ENCODE data around the gene IQSEC2.

Gene IQSEC2

DNA sequence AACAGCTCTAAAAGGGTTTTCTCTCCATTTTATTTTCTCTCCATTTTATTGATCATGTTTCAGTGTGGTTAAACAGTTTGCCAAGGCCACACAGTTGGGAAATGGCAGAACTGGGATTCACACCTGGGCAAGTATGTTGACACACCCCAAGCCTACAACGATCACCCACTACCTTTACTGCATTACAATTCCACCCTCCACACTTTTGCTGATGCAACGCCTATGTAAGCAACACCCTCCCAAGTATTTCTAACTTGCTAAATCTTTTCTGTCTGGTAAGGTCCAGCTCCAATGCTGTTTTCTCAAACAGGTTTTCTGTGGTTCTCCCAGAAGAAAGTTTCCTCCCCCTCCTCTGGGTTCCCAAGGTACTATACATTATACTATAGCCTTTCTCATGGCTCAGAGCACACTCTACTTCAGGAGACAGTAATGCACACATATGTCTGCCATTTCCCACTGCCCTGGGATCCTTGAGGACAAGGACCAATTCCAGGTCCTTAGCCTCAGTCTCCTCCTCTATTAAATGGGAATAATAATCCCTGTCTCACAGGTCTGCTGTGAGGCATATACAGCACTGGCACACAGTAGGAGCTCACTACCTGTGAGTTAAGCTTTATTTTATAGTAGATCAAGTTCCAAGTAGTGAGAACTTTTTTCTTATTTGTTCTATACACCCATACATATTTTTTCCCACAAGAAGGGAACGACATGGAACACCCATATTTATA lies 27.9 kb downstream of the IQSEC2 start:
- Histone ChIP-seq H3K27ac (replicated peaks) (no peak overlapping the region), H3K4me3 (replicated peaks; ENCODE audit: insufficient read depth, low read length) (no peak overlapping the region), H3K27me3 (ENCODE audit: insufficient read depth, poor library complexity, severe bottlenecking) (no peaks in the 10 kb centered on the region)
- TF ChIP-seq POLR2AphosphoS5 (IDR thresholded peaks at IDR 0.05; ENCODE audit: low read depth) (no peak), GABPA (IDR thresholded peaks at IDR 0.05; ENCODE audit: low read depth) (no peak), SPI1 (IDR thresholded peaks at IDR 0.05; ENCODE audit: borderline replicate concordance, low read depth) (no peak)
- TF ChIP-seq, protein P1, sequence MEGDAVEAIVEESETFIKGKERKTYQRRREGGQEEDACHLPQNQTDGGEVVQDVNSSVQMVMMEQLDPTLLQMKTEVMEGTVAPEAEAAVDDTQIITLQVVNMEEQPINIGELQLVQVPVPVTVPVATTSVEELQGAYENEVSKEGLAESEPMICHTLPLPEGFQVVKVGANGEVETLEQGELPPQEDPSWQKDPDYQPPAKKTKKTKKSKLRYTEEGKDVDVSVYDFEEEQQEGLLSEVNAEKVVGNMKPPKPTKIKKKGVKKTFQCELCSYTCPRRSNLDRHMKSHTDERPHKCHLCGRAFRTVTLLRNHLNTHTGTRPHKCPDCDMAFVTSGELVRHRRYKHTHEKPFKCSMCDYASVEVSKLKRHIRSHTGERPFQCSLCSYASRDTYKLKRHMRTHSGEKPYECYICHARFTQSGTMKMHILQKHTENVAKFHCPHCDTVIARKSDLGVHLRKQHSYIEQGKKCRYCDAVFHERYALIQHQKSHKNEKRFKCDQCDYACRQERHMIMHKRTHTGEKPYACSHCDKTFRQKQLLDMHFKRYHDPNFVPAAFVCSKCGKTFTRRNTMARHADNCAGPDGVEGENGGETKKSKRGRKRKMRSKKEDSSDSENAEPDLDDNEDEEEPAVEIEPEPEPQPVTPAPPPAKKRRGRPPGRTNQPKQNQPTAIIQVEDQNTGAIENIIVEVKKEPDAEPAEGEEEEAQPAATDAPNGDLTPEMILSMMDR (IDR thresholded peaks at IDR 0.05; ENCODE audit: insufficient read depth, low read length), result no peak
- TF ChIP-seq, protein P2, sequence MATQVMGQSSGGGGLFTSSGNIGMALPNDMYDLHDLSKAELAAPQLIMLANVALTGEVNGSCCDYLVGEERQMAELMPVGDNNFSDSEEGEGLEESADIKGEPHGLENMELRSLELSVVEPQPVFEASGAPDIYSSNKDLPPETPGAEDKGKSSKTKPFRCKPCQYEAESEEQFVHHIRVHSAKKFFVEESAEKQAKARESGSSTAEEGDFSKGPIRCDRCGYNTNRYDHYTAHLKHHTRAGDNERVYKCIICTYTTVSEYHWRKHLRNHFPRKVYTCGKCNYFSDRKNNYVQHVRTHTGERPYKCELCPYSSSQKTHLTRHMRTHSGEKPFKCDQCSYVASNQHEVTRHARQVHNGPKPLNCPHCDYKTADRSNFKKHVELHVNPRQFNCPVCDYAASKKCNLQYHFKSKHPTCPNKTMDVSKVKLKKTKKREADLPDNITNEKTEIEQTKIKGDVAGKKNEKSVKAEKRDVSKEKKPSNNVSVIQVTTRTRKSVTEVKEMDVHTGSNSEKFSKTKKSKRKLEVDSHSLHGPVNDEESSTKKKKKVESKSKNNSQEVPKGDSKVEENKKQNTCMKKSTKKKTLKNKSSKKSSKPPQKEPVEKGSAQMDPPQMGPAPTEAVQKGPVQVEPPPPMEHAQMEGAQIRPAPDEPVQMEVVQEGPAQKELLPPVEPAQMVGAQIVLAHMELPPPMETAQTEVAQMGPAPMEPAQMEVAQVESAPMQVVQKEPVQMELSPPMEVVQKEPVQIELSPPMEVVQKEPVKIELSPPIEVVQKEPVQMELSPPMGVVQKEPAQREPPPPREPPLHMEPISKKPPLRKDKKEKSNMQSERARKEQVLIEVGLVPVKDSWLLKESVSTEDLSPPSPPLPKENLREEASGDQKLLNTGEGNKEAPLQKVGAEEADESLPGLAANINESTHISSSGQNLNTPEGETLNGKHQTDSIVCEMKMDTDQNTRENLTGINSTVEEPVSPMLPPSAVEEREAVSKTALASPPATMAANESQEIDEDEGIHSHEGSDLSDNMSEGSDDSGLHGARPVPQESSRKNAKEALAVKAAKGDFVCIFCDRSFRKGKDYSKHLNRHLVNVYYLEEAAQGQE (IDR thresholded peaks at IDR 0.05; ENCODE audit: insufficient replicate concordance, low read depth), result no peak
- DNase-seq (ENCODE audit: low read depth in 1 of 2, low spot score in 1 of 2), result no peak

DNA sequence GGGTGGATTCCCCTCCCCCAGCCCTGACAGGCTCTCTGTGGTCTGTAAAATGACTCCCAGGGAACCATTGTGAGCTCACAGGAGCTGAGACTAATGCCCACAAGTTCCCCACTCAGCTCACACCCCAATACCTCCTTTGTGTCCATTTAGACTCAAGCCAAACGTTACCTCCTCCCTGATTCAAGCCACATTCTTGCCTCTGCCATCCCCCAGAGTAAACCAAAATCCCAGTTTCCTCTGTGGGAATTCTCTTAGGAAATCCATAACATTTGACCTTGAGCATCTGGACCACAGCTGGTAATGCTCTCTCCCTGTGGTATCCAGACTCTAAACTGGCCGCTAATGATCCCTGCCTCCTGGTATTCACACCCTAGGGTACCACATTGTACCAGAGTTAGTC lies 30.1 kb downstream of the IQSEC2 start:
- Histone ChIP-seq H3K4me3 (replicated peaks; ENCODE audit: insufficient read depth, low read length) (no peak overlapping the region), H3K27ac (replicated peaks) (no peak overlapping the region), H3K27me3 (ENCODE audit: insufficient read depth, poor library complexity, severe bottlenecking) (no peaks in the 10 kb centered on the region)
- TF ChIP-seq, protein P1 (IDR thresholded peaks at IDR 0.05; ENCODE audit: insufficient read depth, low read length), result no peak
- TF ChIP-seq, protein P2 (IDR thresholded peaks at IDR 0.05; ENCODE audit: insufficient replicate concordance, low read depth), result no peak
- TF ChIP-seq SPI1 (IDR thresholded peaks at IDR 0.05; ENCODE audit: borderline replicate concordance, low read depth), result no peak
- no peak for TF ChIP-seq GABPA (IDR thresholded peaks at IDR 0.05; ENCODE audit: low read depth)
- TF ChIP-seq POLR2AphosphoS5 (IDR thresholded peaks at IDR 0.05; ENCODE audit: low read depth), result no peak
- no peak for DNase-seq (ENCODE audit: low read depth in 1 of 2, low spot score in 1 of 2)

DNA sequence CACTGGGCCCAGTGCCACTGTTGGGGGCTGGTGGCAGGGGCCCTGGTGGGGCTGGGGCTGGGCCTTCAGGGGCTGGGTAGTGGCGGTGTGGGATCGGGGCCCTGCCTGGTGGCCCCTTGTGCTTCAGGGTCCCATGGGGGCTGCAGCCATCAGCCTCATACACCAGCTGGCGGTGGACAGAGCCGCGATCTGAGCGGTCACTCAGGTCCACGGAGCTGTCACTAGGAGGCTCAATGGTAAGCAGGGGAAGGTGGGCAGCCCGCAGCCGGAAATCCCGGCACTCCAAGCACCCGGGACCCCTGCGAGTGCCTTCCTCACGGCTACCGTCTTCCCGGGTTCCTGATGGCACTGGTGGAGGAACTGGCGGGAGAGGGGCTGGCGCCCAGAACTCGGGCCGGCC lies 30.8 kb downstream of the IQSEC2 start:
- TF ChIP-seq POLR2AphosphoS5 (IDR thresholded peaks at IDR 0.05; ENCODE audit: low read depth) (no peak), GABPA (IDR thresholded peaks at IDR 0.05; ENCODE audit: low read depth) (no peak), SPI1 (IDR thresholded peaks at IDR 0.05; ENCODE audit: borderline replicate concordance, low read depth) (no peak)
- TF ChIP-seq, protein P1 (IDR thresholded peaks at IDR 0.05; ENCODE audit: insufficient read depth, low read length), result no peak
- TF ChIP-seq, protein P2 (IDR thresholded peaks at IDR 0.05; ENCODE audit: insufficient replicate concordance, low read depth), result no peak
- Histone ChIP-seq H3K4me3 (replicated peaks; ENCODE audit: insufficient read depth, low read length) (no peak overlapping the region), H3K27ac (replicated peaks) (no peak overlapping the region), H3K27me3 (ENCODE audit: insufficient read depth, poor library complexity, severe bottlenecking) (no peaks in the 10 kb centered on the region)
- DNase-seq (ENCODE audit: low read depth in 1 of 2, low spot score in 1 of 2), result no peak

Data from HL-60 (cell line).